ENCODE measurements around the gene FAM184B.
"Not testable (repeated sequence)": the region's sequence is repeated elsewhere in the genome, so short reads cannot be mapped to it uniquely, and the experiment has no call there.

Gene FAM184B

GRCh38 chr4:17670423-17670822 is 111.0 kb downstream of the FAM184B start:
- Histone ChIP-seq H3K9me3 (ENCODE audit: control insufficient read depth, low read depth, low read length) (peaks cover 3% of the 10 kb centered on the region), H3K9ac (ENCODE audit: low read length) (no peak overlapping the region), H3K4me3 (ENCODE audit: low read length) (no peak overlapping the region)

GRCh38 chr4:17667653-17668201 is 113.7 kb downstream of the FAM184B start:
- no peaks in the 10 kb centered on the region for H3K4me1 ChIP-seq (ENCODE audit: control insufficient read depth, low read depth, low read length)
- H3K4me3 ChIP-seq (ENCODE audit: low read length), result no peak overlapping the region
- no peak overlapping the region for H3K27ac ChIP-seq (ENCODE audit: low read length)
- no peaks in the 10 kb centered on the region for H3K9me3 ChIP-seq (ENCODE audit: control insufficient read depth, low read depth, low read length)
- H3K9ac ChIP-seq (ENCODE audit: low read length), result no peak overlapping the region
- H3K27me3 ChIP-seq (ENCODE audit: control insufficient read depth, insufficient read depth, low read length), result no peaks in the 10 kb centered on the region
- no peaks in the 10 kb centered on the region for H3K36me3 ChIP-seq (ENCODE audit: control insufficient read depth, low read depth, low read length)

More at GRCh38 chr4:17670423-17670822, 111.0 kb downstream of the FAM184B start:
- no peaks in the 10 kb centered on the region for H3K4me1 ChIP-seq (ENCODE audit: control insufficient read depth, low read depth, low read length)
- H3K27me3 ChIP-seq (ENCODE audit: control insufficient read depth, insufficient read depth, low read length), result no peaks in the 10 kb centered on the region
- no peak overlapping the region for H3K27ac ChIP-seq (ENCODE audit: low read length)
- H3K36me3 ChIP-seq (ENCODE audit: control insufficient read depth, low read depth, low read length), result no peaks in the 10 kb centered on the region

GRCh38 chr4:17667253-17667652 is 114.2 kb downstream of the FAM184B start:
- Histone ChIP-seq H3K27ac (ENCODE audit: low read length) (no peak overlapping the region), H3K36me3 (ENCODE audit: control insufficient read depth, low read depth, low read length) (no peaks in the 10 kb centered on the region), H3K4me3 (ENCODE audit: low read length) (no peak overlapping the region), H3K4me1 (ENCODE audit: control insufficient read depth, low read depth, low read length) (no peaks in the 10 kb centered on the region), H3K9me3 (ENCODE audit: control insufficient read depth, low read depth, low read length) (no peaks in the 10 kb centered on the region), H3K9ac (ENCODE audit: low read length) (no peak overlapping the region), H3K27me3 (ENCODE audit: control insufficient read depth, insufficient read depth, low read length) (no peaks in the 10 kb centered on the region)

GRCh38 chr4:17665852-17666251 is 115.6 kb downstream of the FAM184B start:
- Histone ChIP-seq H3K27me3 (ENCODE audit: control insufficient read depth, insufficient read depth, low read length) (no peaks in the 10 kb centered on the region), H3K9ac (ENCODE audit: low read length) (no peak overlapping the region), H3K4me1 (ENCODE audit: control insufficient read depth, low read depth, low read length) (no peaks in the 10 kb centered on the region), H3K9me3 (ENCODE audit: control insufficient read depth, low read depth, low read length) (no peaks in the 10 kb centered on the region), H3K36me3 (ENCODE audit: control insufficient read depth, low read depth, low read length) (no peaks in the 10 kb centered on the region), H3K27ac (ENCODE audit: low read length) (no peak overlapping the region), H3K4me3 (ENCODE audit: low read length) (no peak overlapping the region)

- no peak overlapping the region for H3K27ac ChIP-seq (ENCODE audit: low read length)
- H3K9ac ChIP-seq (ENCODE audit: low read length), result no peak overlapping the region
- no peaks in the 10 kb centered on the region for H3K9me3 ChIP-seq (ENCODE audit: control insufficient read depth, low read depth, low read length)
- H3K4me3 ChIP-seq (ENCODE audit: low read length), result no peak overlapping the region
- H3K27me3 ChIP-seq (ENCODE audit: control insufficient read depth, insufficient read depth, low read length), result no peaks in the 10 kb centered on the region
- H3K4me1 ChIP-seq (ENCODE audit: control insufficient read depth, low read depth, low read length), result no peaks in the 10 kb centered on the region
- H3K36me3 ChIP-seq (ENCODE audit: control insufficient read depth, low read depth, low read length), result no peaks in the 10 kb centered on the region
These were observed 116.1 kb downstream of the FAM184B start for GRCh38 chr4:17665346-17665745.

GRCh38 chr4:17664755-17665154 is 116.7 kb downstream of the FAM184B start:
- Histone ChIP-seq H3K9me3 (ENCODE audit: control insufficient read depth, low read depth, low read length) (no peaks in the 10 kb centered on the region), H3K36me3 (ENCODE audit: control insufficient read depth, low read depth, low read length) (no peaks in the 10 kb centered on the region), H3K4me1 (ENCODE audit: control insufficient read depth, low read depth, low read length) (no peaks in the 10 kb centered on the region), H3K27ac (ENCODE audit: low read length) (no peak overlapping the region), H3K9ac (ENCODE audit: low read length) (no peak overlapping the region), H3K27me3 (ENCODE audit: control insufficient read depth, insufficient read depth, low read length) (no peaks in the 10 kb centered on the region), H3K4me3 (ENCODE audit: low read length) (no peak overlapping the region)

- Histone ChIP-seq H3K27me3 (ENCODE audit: control insufficient read depth, insufficient read depth, low read length) (no peaks in the 10 kb centered on the region), H3K4me3 (ENCODE audit: low read length) (no peak overlapping the region), H3K4me1 (ENCODE audit: control insufficient read depth, low read depth, low read length) (no peaks in the 10 kb centered on the region), H3K9ac (ENCODE audit: low read length) (no peak overlapping the region), H3K36me3 (ENCODE audit: control insufficient read depth, low read depth, low read length) (no peaks in the 10 kb centered on the region), H3K27ac (ENCODE audit: low read length) (no peak overlapping the region), H3K9me3 (ENCODE audit: control insufficient read depth, low read depth, low read length) (no peaks in the 10 kb centered on the region)
These were observed 118.7 kb downstream of the FAM184B start for GRCh38 chr4:17662694-17663093.

GRCh38 chr4:17659196-17659595 is 122.2 kb downstream of the FAM184B start:
- not testable (repeated sequence) for H3K9ac ChIP-seq (ENCODE audit: low read length); H3K27ac ChIP-seq (ENCODE audit: low read length); H3K4me1 ChIP-seq (ENCODE audit: control insufficient read depth, low read depth, low read length); H3K27me3 ChIP-seq (ENCODE audit: control insufficient read depth, insufficient read depth, low read length); H3K36me3 ChIP-seq (ENCODE audit: control insufficient read depth, low read depth, low read length); H3K9me3 ChIP-seq (ENCODE audit: control insufficient read depth, low read depth, low read length); H3K4me3 ChIP-seq (ENCODE audit: low read length)

GRCh38 chr4:17657849-17658248 is 123.6 kb downstream of the FAM184B start:
- H3K4me1 ChIP-seq (ENCODE audit: control insufficient read depth, low read depth, low read length), result no peaks in the 10 kb centered on the region
- H3K9ac ChIP-seq (ENCODE audit: low read length), result no peak overlapping the region
- H3K27me3 ChIP-seq (ENCODE audit: control insufficient read depth, insufficient read depth, low read length), result no peaks in the 10 kb centered on the region
- H3K9me3 ChIP-seq (ENCODE audit: control insufficient read depth, low read depth, low read length), result no peaks in the 10 kb centered on the region
- no peaks in the 10 kb centered on the region for H3K36me3 ChIP-seq (ENCODE audit: control insufficient read depth, low read depth, low read length)
- no peak overlapping the region for H3K27ac ChIP-seq (ENCODE audit: low read length)
- no peak overlapping the region for H3K4me3 ChIP-seq (ENCODE audit: low read length)

- Histone ChIP-seq H3K36me3 (ENCODE audit: control insufficient read depth, low read depth, low read length) (no peaks in the 10 kb centered on the region), H3K4me3 (ENCODE audit: low read length) (no peak overlapping the region), H3K9ac (ENCODE audit: low read length) (no peak overlapping the region), H3K9me3 (ENCODE audit: control insufficient read depth, low read depth, low read length) (no peaks in the 10 kb centered on the region), H3K27me3 (ENCODE audit: control insufficient read depth, insufficient read depth, low read length) (no peaks in the 10 kb centered on the region), H3K4me1 (ENCODE audit: control insufficient read depth, low read depth, low read length) (no peaks in the 10 kb centered on the region), H3K27ac (ENCODE audit: low read length) (no peak overlapping the region)
These were observed 124.3 kb downstream of the FAM184B start for GRCh38 chr4:17657090-17657489.

GRCh38 chr4:17654701-17655100 is 126.7 kb downstream of the FAM184B start:
- Histone ChIP-seq H3K4me1 (ENCODE audit: control insufficient read depth, low read depth, low read length) (no peaks in the 10 kb centered on the region), H3K36me3 (ENCODE audit: control insufficient read depth, low read depth, low read length) (no peaks in the 10 kb centered on the region), H3K9ac (ENCODE audit: low read length) (no peak overlapping the region), H3K27me3 (ENCODE audit: control insufficient read depth, insufficient read depth, low read length) (no peaks in the 10 kb centered on the region), H3K9me3 (ENCODE audit: control insufficient read depth, low read depth, low read length) (no peaks in the 10 kb centered on the region), H3K4me3 (ENCODE audit: low read length) (no peak overlapping the region), H3K27ac (ENCODE audit: low read length) (no peak overlapping the region)

GRCh38 chr4:17650406-17650805 is 131.0 kb downstream of the FAM184B start:
- H3K4me1 ChIP-seq (ENCODE audit: control insufficient read depth, low read depth, low read length), result no peaks in the 10 kb centered on the region
- H3K4me3 ChIP-seq (ENCODE audit: low read length), result no peak overlapping the region
- H3K27ac ChIP-seq (ENCODE audit: low read length), result no peak overlapping the region
- H3K36me3 ChIP-seq (ENCODE audit: control insufficient read depth, low read depth, low read length), result no peaks in the 10 kb centered on the region
- no peaks in the 10 kb centered on the region for H3K9me3 ChIP-seq (ENCODE audit: control insufficient read depth, low read depth, low read length)
- no peak overlapping the region for H3K9ac ChIP-seq (ENCODE audit: low read length)
- no peaks in the 10 kb centered on the region for H3K27me3 ChIP-seq (ENCODE audit: control insufficient read depth, insufficient read depth, low read length)
